ENCODE results near the gene ACER3.

ACER3 gene

DNA sequence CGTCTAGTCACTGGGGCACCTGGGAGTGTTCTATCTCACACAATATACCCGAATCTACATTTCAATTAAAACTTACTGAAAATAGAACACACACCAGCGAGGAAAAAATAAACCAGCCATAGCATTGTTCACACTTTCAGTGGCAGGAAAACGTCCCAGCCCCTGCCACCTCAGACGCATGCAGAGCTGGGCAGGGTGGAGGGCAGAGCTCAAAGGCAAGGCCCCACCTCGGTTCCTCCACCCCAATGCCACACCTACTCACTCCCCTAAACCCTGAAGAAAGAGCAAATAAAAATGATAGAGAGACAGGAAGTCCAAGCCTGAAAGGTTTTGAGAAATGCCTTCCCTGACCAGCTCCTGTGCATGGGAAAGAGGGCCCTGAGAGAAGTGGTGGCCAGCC is 188.3 kb downstream of the ACER3 start:
- TF ChIP-seq GABPA (IDR thresholded peaks at IDR 0.05; ENCODE audit: low read depth) (no peak), POLR2AphosphoS5 (IDR thresholded peaks at IDR 0.05; ENCODE audit: low read depth) (no peak), SPI1 (IDR thresholded peaks at IDR 0.05; ENCODE audit: borderline replicate concordance, low read depth) (no peak)
- TF ChIP-seq, protein P1, sequence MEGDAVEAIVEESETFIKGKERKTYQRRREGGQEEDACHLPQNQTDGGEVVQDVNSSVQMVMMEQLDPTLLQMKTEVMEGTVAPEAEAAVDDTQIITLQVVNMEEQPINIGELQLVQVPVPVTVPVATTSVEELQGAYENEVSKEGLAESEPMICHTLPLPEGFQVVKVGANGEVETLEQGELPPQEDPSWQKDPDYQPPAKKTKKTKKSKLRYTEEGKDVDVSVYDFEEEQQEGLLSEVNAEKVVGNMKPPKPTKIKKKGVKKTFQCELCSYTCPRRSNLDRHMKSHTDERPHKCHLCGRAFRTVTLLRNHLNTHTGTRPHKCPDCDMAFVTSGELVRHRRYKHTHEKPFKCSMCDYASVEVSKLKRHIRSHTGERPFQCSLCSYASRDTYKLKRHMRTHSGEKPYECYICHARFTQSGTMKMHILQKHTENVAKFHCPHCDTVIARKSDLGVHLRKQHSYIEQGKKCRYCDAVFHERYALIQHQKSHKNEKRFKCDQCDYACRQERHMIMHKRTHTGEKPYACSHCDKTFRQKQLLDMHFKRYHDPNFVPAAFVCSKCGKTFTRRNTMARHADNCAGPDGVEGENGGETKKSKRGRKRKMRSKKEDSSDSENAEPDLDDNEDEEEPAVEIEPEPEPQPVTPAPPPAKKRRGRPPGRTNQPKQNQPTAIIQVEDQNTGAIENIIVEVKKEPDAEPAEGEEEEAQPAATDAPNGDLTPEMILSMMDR (IDR thresholded peaks at IDR 0.05; ENCODE audit: insufficient read depth, low read length): no peak
- TF ChIP-seq, protein P2, sequence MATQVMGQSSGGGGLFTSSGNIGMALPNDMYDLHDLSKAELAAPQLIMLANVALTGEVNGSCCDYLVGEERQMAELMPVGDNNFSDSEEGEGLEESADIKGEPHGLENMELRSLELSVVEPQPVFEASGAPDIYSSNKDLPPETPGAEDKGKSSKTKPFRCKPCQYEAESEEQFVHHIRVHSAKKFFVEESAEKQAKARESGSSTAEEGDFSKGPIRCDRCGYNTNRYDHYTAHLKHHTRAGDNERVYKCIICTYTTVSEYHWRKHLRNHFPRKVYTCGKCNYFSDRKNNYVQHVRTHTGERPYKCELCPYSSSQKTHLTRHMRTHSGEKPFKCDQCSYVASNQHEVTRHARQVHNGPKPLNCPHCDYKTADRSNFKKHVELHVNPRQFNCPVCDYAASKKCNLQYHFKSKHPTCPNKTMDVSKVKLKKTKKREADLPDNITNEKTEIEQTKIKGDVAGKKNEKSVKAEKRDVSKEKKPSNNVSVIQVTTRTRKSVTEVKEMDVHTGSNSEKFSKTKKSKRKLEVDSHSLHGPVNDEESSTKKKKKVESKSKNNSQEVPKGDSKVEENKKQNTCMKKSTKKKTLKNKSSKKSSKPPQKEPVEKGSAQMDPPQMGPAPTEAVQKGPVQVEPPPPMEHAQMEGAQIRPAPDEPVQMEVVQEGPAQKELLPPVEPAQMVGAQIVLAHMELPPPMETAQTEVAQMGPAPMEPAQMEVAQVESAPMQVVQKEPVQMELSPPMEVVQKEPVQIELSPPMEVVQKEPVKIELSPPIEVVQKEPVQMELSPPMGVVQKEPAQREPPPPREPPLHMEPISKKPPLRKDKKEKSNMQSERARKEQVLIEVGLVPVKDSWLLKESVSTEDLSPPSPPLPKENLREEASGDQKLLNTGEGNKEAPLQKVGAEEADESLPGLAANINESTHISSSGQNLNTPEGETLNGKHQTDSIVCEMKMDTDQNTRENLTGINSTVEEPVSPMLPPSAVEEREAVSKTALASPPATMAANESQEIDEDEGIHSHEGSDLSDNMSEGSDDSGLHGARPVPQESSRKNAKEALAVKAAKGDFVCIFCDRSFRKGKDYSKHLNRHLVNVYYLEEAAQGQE (IDR thresholded peaks at IDR 0.05; ENCODE audit: insufficient replicate concordance, low read depth): no peak
- no peak for DNase-seq (ENCODE audit: low read depth in 1 of 2, low spot score in 1 of 2)
- Histone ChIP-seq H3K27ac (replicated peaks) (no peak overlapping the region), H3K27me3 (ENCODE audit: insufficient read depth, poor library complexity, severe bottlenecking) (no peaks in the 10 kb centered on the region), H3K4me3 (replicated peaks; ENCODE audit: insufficient read depth, low read length) (no peak overlapping the region)

DNA sequence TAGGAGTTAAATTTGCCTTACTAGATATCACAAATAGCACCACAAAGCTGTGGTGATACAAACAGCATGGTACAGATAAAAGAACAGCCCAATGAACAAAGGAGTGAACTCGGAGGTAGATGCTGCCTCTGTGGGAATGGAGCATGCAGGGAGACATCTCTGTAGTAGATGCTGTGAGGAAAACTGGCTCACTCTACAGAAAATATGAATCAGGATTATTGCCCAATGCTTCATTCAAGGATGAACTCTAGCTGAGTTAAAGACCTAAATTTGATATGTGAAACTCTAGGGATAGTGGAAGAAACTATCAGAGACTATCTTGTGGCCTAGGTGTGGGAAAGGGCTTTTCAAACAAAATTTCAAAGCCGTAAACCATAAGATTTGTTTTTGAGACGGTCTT is 190.8 kb downstream of the ACER3 start:
- H3K27ac ChIP-seq (replicated peaks): no peak overlapping the region
- TF ChIP-seq GABPA (IDR thresholded peaks at IDR 0.05; ENCODE audit: low read depth) (no peak), SPI1 (IDR thresholded peaks at IDR 0.05; ENCODE audit: borderline replicate concordance, low read depth) (no peak), POLR2AphosphoS5 (IDR thresholded peaks at IDR 0.05; ENCODE audit: low read depth) (no peak)
- TF ChIP-seq, protein P1 (IDR thresholded peaks at IDR 0.05; ENCODE audit: insufficient read depth, low read length): no peak
- TF ChIP-seq, protein P2 (IDR thresholded peaks at IDR 0.05; ENCODE audit: insufficient replicate concordance, low read depth): no peak
- no peak overlapping the region for H3K4me3 ChIP-seq (replicated peaks; ENCODE audit: insufficient read depth, low read length)
- H3K27me3 ChIP-seq (ENCODE audit: insufficient read depth, poor library complexity, severe bottlenecking): no peaks in the 10 kb centered on the region
- no peak for DNase-seq (ENCODE audit: low read depth in 1 of 2, low spot score in 1 of 2)

DNA sequence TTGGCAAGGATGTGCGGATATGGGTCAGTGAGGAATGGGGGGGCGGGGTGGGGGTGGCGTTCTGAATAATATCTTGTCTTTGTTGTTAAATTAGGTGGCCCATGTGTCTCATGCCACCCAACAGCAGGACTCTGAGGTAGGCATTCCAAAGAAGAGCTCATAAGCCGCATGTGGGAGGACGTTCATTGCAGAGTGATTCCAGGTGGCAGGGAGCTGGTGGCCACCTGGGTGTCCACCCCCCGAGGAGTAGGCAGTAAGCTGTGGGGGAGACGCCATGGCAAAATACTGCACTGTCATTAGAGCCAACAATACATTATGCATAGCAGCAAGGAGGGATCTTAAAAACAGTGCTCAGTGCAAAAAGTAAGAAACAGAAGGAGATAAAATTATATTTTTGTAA is 191.8 kb downstream of the ACER3 start:
- DNase-seq (ENCODE audit: low read depth in 1 of 2, low spot score in 1 of 2): no peak
- Histone ChIP-seq H3K27me3 (ENCODE audit: insufficient read depth, poor library complexity, severe bottlenecking) (no peaks in the 10 kb centered on the region), H3K27ac (replicated peaks) (no peak overlapping the region), H3K4me3 (replicated peaks; ENCODE audit: insufficient read depth, low read length) (no peak overlapping the region)
- TF ChIP-seq POLR2AphosphoS5 (IDR thresholded peaks at IDR 0.05; ENCODE audit: low read depth): no peak
- TF ChIP-seq GABPA (IDR thresholded peaks at IDR 0.05; ENCODE audit: low read depth): no peak
- TF ChIP-seq, protein P1 (IDR thresholded peaks at IDR 0.05; ENCODE audit: insufficient read depth, low read length): no peak
- TF ChIP-seq, protein P2 (IDR thresholded peaks at IDR 0.05; ENCODE audit: insufficient replicate concordance, low read depth): no peak
- TF ChIP-seq SPI1 (IDR thresholded peaks at IDR 0.05; ENCODE audit: borderline replicate concordance, low read depth): no peak

All from HL-60 (cell line).